ENCODE measurements around the gene PSMD13. TPM values are rescaled to one million over a fixed set of nuclear protein-coding genes. Genes with fewer than 3 reads are reported as not detected.

The PSMD13 gene
- total RNA-seq, 1 experiment from 2014 or later = 141 TPM

DNA sequence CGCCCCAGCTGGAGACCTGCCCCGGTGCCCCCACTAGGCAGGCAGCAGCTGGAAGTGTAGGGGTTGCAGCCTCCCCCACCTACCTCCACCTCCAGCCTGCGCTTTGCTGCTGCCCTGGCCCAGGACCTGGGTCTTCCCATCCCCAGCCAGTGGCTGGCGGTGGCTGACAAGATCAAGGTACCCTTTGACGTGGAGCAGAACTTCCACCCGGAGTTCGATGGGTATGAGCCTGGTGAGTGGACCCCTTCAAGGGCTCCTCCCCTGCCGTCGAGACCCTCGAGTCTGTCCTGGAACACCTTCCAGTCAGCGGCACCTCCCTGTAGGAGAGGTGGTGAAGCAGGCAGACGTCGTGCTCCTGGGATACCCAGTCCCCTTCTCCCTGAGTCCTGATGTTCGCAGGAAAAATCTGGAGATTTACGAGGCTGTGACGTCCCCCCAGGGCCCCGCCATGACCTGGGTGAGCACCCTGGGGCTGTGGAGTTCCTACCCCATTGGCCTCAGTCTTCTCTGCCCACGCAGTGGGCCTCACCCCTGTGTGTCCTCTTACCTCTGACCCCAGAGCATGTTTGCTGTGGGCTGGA lies 56.6 kb downstream of the PSMD13 start:
- Histone ChIP-seq H3K27me3 (ENCODE audit: insufficient read depth, low read length) (no peaks in the 10 kb centered on the region), H3K23me2 (ENCODE audit: insufficient read length, low read depth, low read length, poor library complexity, severe bottlenecking) (peaks cover 5% of the 10 kb centered on the region), H2BK5ac (ENCODE audit: insufficient read length, low read length) (no peak overlapping the region), H2BK15ac (ENCODE audit: low read depth, low read length) (no peak overlapping the region), H3K9ac (ENCODE audit: extremely low read depth, insufficient read length, low read length) (no peak overlapping the region), H4K5ac (ENCODE audit: insufficient read length, low read depth, low read length) (no peak overlapping the region), H3T11ph (ENCODE audit: low read length) (no peak overlapping the region), H2BK20ac (ENCODE audit: low read depth, low read length, poor library complexity, severe bottlenecking) (no peak overlapping the region), H3K4ac (ENCODE audit: low read depth, low read length) (no peak overlapping the region), H3K56ac (ENCODE audit: insufficient read length, low read depth, low read length) (no peak overlapping the region), H2AFZ (ENCODE audit: low read length) (no peak overlapping the region), H2AK5ac (ENCODE audit: insufficient read length, low read length) (no peak overlapping the region), H3K4me2 (ENCODE audit: insufficient read depth, insufficient read length, low read length) (no peak overlapping the region), H3K9me3 (ENCODE audit: control insufficient read depth, low read depth, low read length) (no peaks in the 10 kb centered on the region), H3K18ac (ENCODE audit: insufficient read length, low read depth, low read length) (no peak overlapping the region), H3K4me1 (ENCODE audit: insufficient read depth, low read length) (no peaks in the 10 kb centered on the region), H3K79me2 (ENCODE audit: insufficient read depth, low read length) (no peaks in the 10 kb centered on the region), H4K91ac (ENCODE audit: insufficient read length, low read depth, low read length) (no peak overlapping the region), H4K8ac (replicated peaks; ENCODE audit: insufficient read length, low read depth, low read length) (no peak overlapping the region), H3K14ac (ENCODE audit: insufficient read depth, low read length) (no peak overlapping the region), H3K27ac (ENCODE audit: insufficient read length, low read depth, low read length) (no peak overlapping the region), H3K23ac (ENCODE audit: insufficient read length, low read depth, low read length) (no peak overlapping the region), H3K79me1 (ENCODE audit: insufficient read depth, low read depth, low read length, poor library complexity, severe bottlenecking) (no peaks in the 10 kb centered on the region), H2BK12ac (ENCODE audit: insufficient read length, low read depth, low read length) (no peak overlapping the region), H4K20me1 (ENCODE audit: control insufficient read depth, insufficient read depth, insufficient read length) (no peaks in the 10 kb centered on the region), H2BK120ac (ENCODE audit: low read depth, low read length, poor library complexity, severe bottlenecking) (no peak overlapping the region)
- Mint-ChIP-seq H3K36me3 (ENCODE audit: insufficient read depth in 1 of 3, low read depth in 3 of 3) (peaks cover 19 to 40% (median 23%) of the 10 kb centered on the region in 3 experiments), H3K27ac (no peak overlapping the region), H3K9me3 (no peaks in the 10 kb centered on the region), H3K4me1 (peaks cover 21 to 27% of the 10 kb centered on the region in 2 experiments), H3K4me3 (no peak overlapping the region), H3K27me3 (ENCODE audit: low read depth) (peaks cover under 1% of the 10 kb centered on the region; the same call in 1 of the 2 replicates)
- DNase-seq = no peak
- TF ChIP-seq, protein P1, sequence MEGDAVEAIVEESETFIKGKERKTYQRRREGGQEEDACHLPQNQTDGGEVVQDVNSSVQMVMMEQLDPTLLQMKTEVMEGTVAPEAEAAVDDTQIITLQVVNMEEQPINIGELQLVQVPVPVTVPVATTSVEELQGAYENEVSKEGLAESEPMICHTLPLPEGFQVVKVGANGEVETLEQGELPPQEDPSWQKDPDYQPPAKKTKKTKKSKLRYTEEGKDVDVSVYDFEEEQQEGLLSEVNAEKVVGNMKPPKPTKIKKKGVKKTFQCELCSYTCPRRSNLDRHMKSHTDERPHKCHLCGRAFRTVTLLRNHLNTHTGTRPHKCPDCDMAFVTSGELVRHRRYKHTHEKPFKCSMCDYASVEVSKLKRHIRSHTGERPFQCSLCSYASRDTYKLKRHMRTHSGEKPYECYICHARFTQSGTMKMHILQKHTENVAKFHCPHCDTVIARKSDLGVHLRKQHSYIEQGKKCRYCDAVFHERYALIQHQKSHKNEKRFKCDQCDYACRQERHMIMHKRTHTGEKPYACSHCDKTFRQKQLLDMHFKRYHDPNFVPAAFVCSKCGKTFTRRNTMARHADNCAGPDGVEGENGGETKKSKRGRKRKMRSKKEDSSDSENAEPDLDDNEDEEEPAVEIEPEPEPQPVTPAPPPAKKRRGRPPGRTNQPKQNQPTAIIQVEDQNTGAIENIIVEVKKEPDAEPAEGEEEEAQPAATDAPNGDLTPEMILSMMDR (conservative IDR thresholded peaks at IDR 0.05) = no peak
- no CpG with 5 or more reads among the region's 18 CpGs for WGBS (ENCODE audit: extremely low coverage, insufficient read length, low lambda C conversion rate)

Data from H9 (cell line).